Endothelial cell of umbilical vein (primary cell): Measurements from ENCODE around the gene MED27. TPM values are rescaled to one million over a fixed set of nuclear protein-coding genes. Genes with fewer than 3 reads are reported as not detected.

ENCODE experiments used
- BruUV-seq: library from RNA; stranded (reverse); fragments of 400-500 nt; replicated peaks from 2 replicates; lab custom pipeline; 2021; lab: Mats Ljungman, UMichigan
- CTCF ChIA-PET: fragments of 300-600, 350-600 bp; sonication (Branson Sonifier 250); formaldehyde crosslinking; loops from one replicate; lab custom pipeline; 2021; ENCODE audit warnings: antibody characterized with exemption, inconsistent platforms; lab: Charles Lee
- POLR2A ChIA-PET: fragments of 300-600, 350-600 bp; sonication (Branson Sonifier 250); formaldehyde crosslinking; loops from one replicate; lab custom pipeline; 2021; ENCODE audit warnings: antibody characterized with exemption, inconsistent platforms; lab: Charles Lee
- DNase-seq: peaks from one replicate; pipeline ENCODE4 v3.0.0-alpha.2; 2011; ENCODE audit warnings: low read depth, low spot score
- FAIRE-seq: peaks from 2 replicates; lab custom pipeline; 2011; peaks lifted over from hg19 to GRCh38; lab: Jason Lieb, UNC
- H2AFZ ChIP-seq: 2 replicates; pipeline ENCODE4 v1.6.0; 2012; ENCODE audit warnings: low read depth, low read length, control low read depth, inconsistent platforms
- H3K27ac ChIP-seq: 2 replicates; pipeline ENCODE4 v1.5.1; 2011; ENCODE audit warnings: low read depth, mild to moderate bottlenecking, control low read depth, low read length, moderate library complexity; ENCODE audit not compliant: insufficient read depth
- H3K27me3 ChIP-seq, 2 experiments: 2 replicates each; pipeline versions ENCODE4 v1.6.0 to v1.6.1; 2011; ENCODE audit warnings: low read length in 2 of 2, mixed read lengths in 1 of 2; ENCODE audit not compliant: control insufficient read depth in 2 of 2, insufficient read depth in 2 of 2
- H3K36me3 ChIP-seq, 2 experiments: 2 replicates in 1 of 2; 3 replicates in 1 of 2; pipeline ENCODE4 v1.5.1; 2011; ENCODE audit warnings: low read length in 2 of 2, mild to moderate bottlenecking in 1 of 2, moderate library complexity in 1 of 2; ENCODE audit not compliant: control insufficient read depth in 2 of 2, insufficient read depth in 2 of 2; ENCODE audit errors: extremely low read depth in 1 of 2
- H3K4me1 ChIP-seq: 3 replicates; pipeline ENCODE4 v1.5.1; 2011; ENCODE audit warnings: mild to moderate bottlenecking, low read length; ENCODE audit not compliant: control insufficient read depth, insufficient read depth; ENCODE audit errors: extremely low read depth
- H3K4me2 ChIP-seq: 2 replicates; pipeline ENCODE4 v1.6.1; 2011; ENCODE audit warnings: low read length, control low read depth, mixed read lengths; ENCODE audit not compliant: insufficient read depth
- H3K4me3 ChIP-seq, 3 experiments: fragments of 200-600 bp in 1 of 3; sonication (generic), shearing (Covaris generic) in 1 of 3; replicated peaks in 1 of 3; 2 replicates each; pipeline ENCODE4 v1.5.1; 2011 to 2016; ENCODE audit warnings: control low read depth in 3 of 3, low read length in 3 of 3, mild to moderate bottlenecking in 2 of 3, inconsistent platforms in 1 of 3, low read depth in 1 of 3, moderate library complexity in 1 of 3; ENCODE audit not compliant: insufficient read depth in 1 of 3
- H3K79me2 ChIP-seq: 2 replicates; pipeline ENCODE4 v1.6.0; 2012; ENCODE audit warnings: low read length, inconsistent platforms; ENCODE audit not compliant: control insufficient read depth, insufficient read depth
- H3K9ac ChIP-seq: replicated peaks from 2 replicates; pipeline ENCODE3; 2011; ENCODE audit warnings: low read length, control low read depth; ENCODE audit not compliant: insufficient read depth; ENCODE audit errors: extremely low read depth
- H3K9me1 ChIP-seq: replicated peaks from 3 replicates; pipeline ENCODE4 v1.6.0; 2011; ENCODE audit warnings: mild to moderate bottlenecking, low read length; ENCODE audit not compliant: control insufficient read depth, insufficient read depth; ENCODE audit errors: extremely low read depth
- H3K9me3 ChIP-seq: replicated peaks from 2 replicates; pipeline ENCODE4 v1.5.1; 2012; ENCODE audit warnings: low read length, inconsistent platforms; ENCODE audit not compliant: control insufficient read depth, insufficient read depth
- H4K20me1 ChIP-seq: replicated peaks from 2 replicates; pipeline ENCODE3; 2011; ENCODE audit warnings: mild to moderate bottlenecking, low read length; ENCODE audit not compliant: control insufficient read depth, insufficient read depth; ENCODE audit errors: extremely low read depth
- CTCF ChIP-seq, 2 donors: IDR thresholded peaks; 1 replicate in 1 of 2; 2 replicates in 1 of 2; pipeline ENCODE4 v1.5.1; 2011; ENCODE audit warnings: low read length in 2 of 2, mild to moderate bottlenecking in 2 of 2, moderate library complexity in 2 of 2, control low read depth in 1 of 2, inconsistent platforms in 1 of 2, low read depth in 1 of 2; ENCODE audit not compliant: insufficient read depth in 1 of 2; ENCODE audit errors: extremely low read depth in 1 of 2
- EZH2 ChIP-seq: IDR thresholded peaks from 2 replicates; pipeline ENCODE4 v1.6.1; 2012; ENCODE audit warnings: borderline replicate concordance, low read depth, mild to moderate bottlenecking, moderate library complexity, low read length, inconsistent platforms; ENCODE audit not compliant: severe bottlenecking
- FOS ChIP-seq: IDR thresholded peaks from 2 replicates; pipeline ENCODE4 v1.6.1; 2011; ENCODE audit warnings: mild to moderate bottlenecking, low read length, moderate library complexity, borderline replicate concordance; ENCODE audit not compliant: insufficient read depth
- GATA2 ChIP-seq: IDR thresholded peaks from 2 replicates; pipeline ENCODE4 v1.7.0; 2011; ENCODE audit warnings: low read depth, mild to moderate bottlenecking, moderate library complexity, mixed read lengths, low read length; ENCODE audit not compliant: insufficient read length, insufficient read depth
- JUN ChIP-seq: IDR thresholded peaks from 2 replicates; pipeline ENCODE4 v1.6.1; 2011; ENCODE audit warnings: borderline replicate concordance, low read depth; ENCODE audit not compliant: insufficient read length, insufficient read depth
- MAX ChIP-seq: IDR thresholded peaks from 2 replicates; pipeline ENCODE4 v1.6.1; 2011; ENCODE audit not compliant: insufficient read depth, insufficient read length
- MYC ChIP-seq: IDR thresholded peaks from one replicate; pipeline ENCODE4 v1.6.1; 2011; ENCODE audit warnings: mild to moderate bottlenecking, low read depth, low read length
- POLR2A ChIP-seq: IDR thresholded peaks from 2 replicates; pipeline ENCODE4 v1.6.1; 2012; ENCODE audit warnings: low read depth, mild to moderate bottlenecking, control low read depth, low read length
- POLR2AphosphoS5 ChIP-seq: IDR thresholded peaks from 2 replicates; pipeline ENCODE4 v1.6.1; 2012; ENCODE audit warnings: low read depth, mild to moderate bottlenecking, control low read depth, low read length, moderate library complexity; ENCODE audit not compliant: insufficient read depth
- dilution Hi-C: fragments of 300-500 bp; cut with MboI; formaldehyde crosslinking; loops from one replicate; pipeline ENCODE4 v1.15.0; 2019; ENCODE audit warnings: low sequenced_read_pairs; ENCODE audit not compliant: extremely low pct_ligation_motif_present
- intact Hi-C: fragments of 100-400 bp; cut with micrococcal nuclease; formaldehyde crosslinking; loops from one replicate; pipeline ENCODE4 v1.10.0; 2022
- polyA plus RNA-seq, 4 experiments: library from polyadenylated mRNA; depleted of rRNA in 3 of 4; stranded (reverse) in 3 of 4; unstranded in 1 of 4; fragments of >200 nt; gene quantifications; 2 replicates each; pipeline versions ENCODE4 v1.2.1 to v1.2.3, GENCODE V29; 2011 to 2012; ENCODE audit warnings: missing spikeins in 1 of 4
- total RNA-seq: library from RNA; stranded (reverse); gene quantifications from 2 replicates; pipeline ENCODE4 v1.2.3, GENCODE V29; 2021

Gene MED27
- total and polyA plus RNA-seq, 2 donors (not counting 3 experiments of a cell fraction or from before 2014, with no cell fraction given), result 27.9 to 47.8 TPM

- TF ChIP-seq FOS, result no peak
- TF ChIP-seq MAX, result no peak
- TF ChIP-seq GATA2, result no peak
- TF ChIP-seq JUN, result no peak
- TF ChIP-seq EZH2, result no peak
- TF ChIP-seq CTCF (IDR thresholded peaks at IDR 0.05; ENCODE audit: extremely low read depth in 1 of 2, insufficient read depth in 1 of 2, low read depth in 1 of 2, low read length in 2 of 2), result no peak
- TF ChIP-seq MYC, result no peak
- no peak for TF ChIP-seq POLR2A
- TF ChIP-seq POLR2AphosphoS5, result no peak
- Histone ChIP-seq H3K9me3 (no peaks in the 10 kb centered on the region), H3K9ac (no peak overlapping the region), H3K27me3 (no peaks in the 10 kb centered on the region), H3K4me1 (peaks cover 8% of the 10 kb centered on the region), H3K4me3 (no peak overlapping the region), H3K27ac (no peak overlapping the region), H3K4me2 (no peak overlapping the region), H3K9me1 (no peaks in the 10 kb centered on the region), H2AFZ (no peak overlapping the region), H3K79me2 (no peaks in the 10 kb centered on the region), H3K36me3 (no peaks in the 10 kb centered on the region), H4K20me1 (peaks cover 4% of the 10 kb centered on the region)
- ChIA-PET CTCF (no interaction called here), POLR2A (no interaction called here)
- DNase-seq, result no peak
- FAIRE-seq, result no peak
- no TSS peak for BruUV-seq
- dilution Hi-C loops, result no loop called here
- intact Hi-C loops, result no loop called here
Observed at GRCh38 chr9:132006677-132007370, 72.8 kb downstream of the MED27 start.
